ENCODE measurements around the gene IL22RA1. TPM values are rescaled to one million over a fixed set of nuclear protein-coding genes. Genes with fewer than 3 reads are reported as not detected.

IL22RA1 gene
- total and polyA plus RNA-seq, 10 of the 15 experiments (the other 5 are each of a cell fraction or from before 2014, with no cell fraction given), result not detected

- no peak for DNase-seq (ENCODE audit: low read depth, low spot score)
- Histone ChIP-seq H4K20me1 (ENCODE audit: control insufficient read depth, insufficient read depth) (no peaks in the 10 kb centered on the region), H3K9ac (ENCODE audit: control insufficient read depth, insufficient read depth, low read length) (no peak overlapping the region), H3K4me1 (ENCODE audit: control insufficient read depth, insufficient read depth, low read length) (no peaks in the 10 kb centered on the region), H3K36me3 (ENCODE audit: control insufficient read depth in 2 of 2, insufficient read depth in 2 of 2, low read length in 1 of 2) (no peaks in the 10 kb centered on the region), H3K27me3 (replicated peaks in 1 of 2; ENCODE audit: control insufficient read depth in 2 of 2, insufficient read depth in 2 of 2, low read length in 1 of 2) (peaks cover 0 to 7% of the 10 kb centered on the region in 2 experiments; a peak in 2 of 4 replicates), H3K27ac (ENCODE audit: control insufficient read depth, insufficient read depth) (no peak overlapping the region), H3K9me3 (replicated peaks; ENCODE audit: control insufficient read depth, insufficient read depth, low read length) (no peaks in the 10 kb centered on the region), H2AFZ (ENCODE audit: control insufficient read depth, low read depth, low read length) (no peak overlapping the region), H3K4me2 (ENCODE audit: control insufficient read depth, insufficient read depth) (no peak overlapping the region), H3K79me2 (ENCODE audit: control insufficient read depth, insufficient read depth, low read length) (no peaks in the 10 kb centered on the region), H3K4me3 (no peak overlapping the region)
- intact Hi-C loops (cut with micrococcal nuclease; ENCODE audit: unreplicated experiment), result no loop called here
- ChIA-PET SMC1A (ENCODE audit: uncharacterized antibody, unreplicated experiment) (no interaction called here), CTCF (interaction anchor here (1.0 kb wide), 1 partner anchor 14 kb away, joined by 3 read pairs; no protein-coding TSS in a partner anchor), RAD21 (ENCODE audit: unreplicated experiment) (no interaction called here), POLR2A (no interaction called here)
- in situ Hi-C loops (cut with MboI), result no loop called here
- no peak for ATAC-seq
- no TSS peak for BruUV-seq (replicated peaks)
- FAIRE-seq, result no peak
- TF ChIP-seq ZBTB4 (CRISPR knock-in tag; IDR thresholded peaks at IDR 0.05) (no peak), RELA (IDR thresholded peaks at IDR 0.05; ENCODE audit: borderline replicate concordance, partially characterized antibody) (no peak), ZNF217 (IDR thresholded peaks at IDR 0.05) (no peak), ZBED1 (IDR thresholded peaks at IDR 0.05; ENCODE audit: borderline replicate concordance) (no peak), ATF7 (IDR thresholded peaks at IDR 0.05; ENCODE audit: low read depth) (no peak), LARP7 (IDR thresholded peaks at IDR 0.05) (no peak), GATAD2B (conservative IDR thresholded peaks at IDR 0.05; ENCODE audit: low read depth) (no peak), YBX1 (IDR thresholded peaks at IDR 0.05) (no peak), MAX (IDR thresholded peaks at IDR 0.05; ENCODE audit: low read depth, low read length) (no peak), CREB1 (IDR thresholded peaks at IDR 0.05; ENCODE audit: low read depth) (no peak), SRF (IDR thresholded peaks at IDR 0.05; ENCODE audit: low read depth in 2 of 2, low read length in 2 of 2) (no peak), FOXM1 (IDR thresholded peaks at IDR 0.05; ENCODE audit: low read depth, low read length) (no peak), SUPT20H (IDR thresholded peaks at IDR 0.05; ENCODE audit: borderline replicate concordance, control insufficient read depth, low read depth, low read length) (no peak), HDAC6 (IDR thresholded peaks at IDR 0.05; ENCODE audit: unreplicated experiment) (no peak), MTA2 (IDR thresholded peaks at IDR 0.05; ENCODE audit: low read depth) (no peak), NFXL1 (IDR thresholded peaks at IDR 0.05; ENCODE audit: borderline replicate concordance) (no peak), E2F8 (IDR thresholded peaks at IDR 0.05; ENCODE audit: low read depth, partially characterized antibody) (no peak)
Measured at GRCh38 chr1:24085007-24085406, 57.9 kb downstream of the IL22RA1 start.
